Retina (tissue), 1 donor: ENCODE measurements around the gene ERBB4.
"Not testable (repeated sequence)": the region's sequence is repeated elsewhere in the genome, so short reads cannot be mapped to it uniquely, and the experiment has no call there.

Experiments used
- DNase-seq: peaks from one replicate; pipeline ENCODE4 v3.0.0-alpha.2; 2016

ERBB4 gene

DNA sequence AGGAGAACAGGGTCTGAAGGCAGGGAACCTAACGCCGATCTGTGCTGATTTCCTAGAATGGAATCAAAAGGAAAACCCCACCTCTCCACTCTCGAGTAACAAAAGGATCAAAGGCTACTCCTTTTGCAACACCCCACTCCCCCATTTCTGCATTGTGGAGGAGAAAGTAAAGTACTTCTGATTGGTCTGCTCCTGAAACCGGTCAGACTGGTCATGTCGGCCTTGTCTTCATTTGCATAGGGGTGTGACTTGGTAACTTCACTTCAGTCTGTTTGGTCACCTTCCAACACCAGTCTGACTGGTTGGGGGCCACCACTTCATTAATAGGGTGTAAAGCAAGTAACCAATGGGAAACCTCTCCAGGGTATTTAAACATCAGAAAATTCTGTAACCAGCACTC lies 771.9 kb downstream of the ERBB4 start:
- DNase-seq, result no peak

DNA sequence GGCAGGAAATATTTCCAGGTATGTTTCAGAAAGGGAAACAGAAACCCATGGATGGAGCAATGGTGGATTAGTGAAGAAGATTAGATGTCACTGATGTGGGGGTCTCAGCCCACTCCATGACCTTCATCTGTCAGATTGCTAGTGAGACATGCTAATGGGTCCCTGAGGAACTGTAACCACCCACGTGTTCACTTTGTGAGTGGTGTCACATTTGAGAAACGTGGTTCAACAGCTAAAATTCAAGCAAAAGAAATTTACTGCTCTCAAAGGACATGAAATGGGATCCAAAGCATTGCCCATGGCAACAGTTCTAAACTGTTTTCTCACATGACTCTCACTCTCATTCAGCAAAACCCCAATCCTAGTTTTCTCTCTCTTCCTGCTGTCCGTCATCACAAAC lies 776.1 kb downstream of the ERBB4 start:
- DNase-seq, result no peak

DNA sequence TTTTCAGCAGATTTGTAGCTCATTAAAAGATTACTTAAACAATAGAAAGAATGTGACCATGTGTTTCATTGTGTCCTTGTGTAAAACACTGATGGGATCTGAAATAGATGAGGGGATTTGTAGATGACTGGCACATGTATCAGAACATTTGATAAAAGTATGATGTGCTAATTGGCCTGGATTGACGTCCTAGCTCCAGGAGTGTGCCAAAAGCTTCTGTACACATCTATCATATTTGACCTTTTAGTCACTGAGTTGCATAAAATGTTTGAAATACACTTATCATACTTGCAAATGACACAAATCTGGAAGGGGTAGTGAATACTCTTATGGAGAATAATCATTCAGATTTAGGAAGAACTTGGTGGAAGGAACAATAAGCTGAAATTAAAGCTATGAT lies 778.5 kb downstream of the ERBB4 start:
- DNase-seq, result no peak

DNA sequence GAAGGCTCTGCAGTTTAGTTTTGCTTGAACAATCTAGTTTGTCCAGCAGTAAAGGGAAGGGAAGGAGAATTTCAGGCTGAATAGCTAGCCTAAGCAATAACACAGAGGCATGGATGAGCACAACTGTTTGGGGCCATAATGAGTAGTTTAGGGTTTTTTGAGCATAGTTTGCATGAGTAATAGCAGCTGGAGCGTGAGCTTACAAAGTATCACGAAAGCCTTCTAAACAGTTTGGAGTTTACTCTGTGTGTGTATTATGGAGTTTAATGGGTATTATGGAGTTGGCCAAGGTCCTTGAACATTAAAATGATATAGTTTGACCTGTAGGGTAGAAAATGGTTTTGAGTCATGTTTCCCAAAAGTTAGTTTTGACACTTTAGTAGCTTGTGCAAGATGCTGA lies 782.3 kb downstream of the ERBB4 start:
- DNase-seq, result no peak

DNA sequence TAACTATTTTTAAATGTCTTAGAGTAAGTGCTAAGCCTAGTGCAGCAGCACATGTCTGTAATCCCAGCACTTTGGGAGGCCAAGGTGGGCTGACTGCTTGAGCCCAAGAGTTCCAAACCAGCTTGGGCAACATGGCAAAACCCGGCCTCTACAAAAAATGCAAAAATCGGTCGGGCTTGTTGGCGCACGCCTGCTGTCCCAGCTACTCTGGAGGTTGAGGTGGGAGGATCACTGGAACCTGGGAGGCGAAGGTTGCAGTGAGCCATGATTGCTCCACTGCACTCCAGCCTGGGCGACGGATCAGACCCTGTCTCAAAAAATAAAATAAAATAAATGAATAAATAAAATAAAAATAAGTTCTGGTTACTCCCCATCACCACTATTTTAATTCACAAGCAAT lies 783.4 kb downstream of the ERBB4 start:
- no peak for DNase-seq

DNA sequence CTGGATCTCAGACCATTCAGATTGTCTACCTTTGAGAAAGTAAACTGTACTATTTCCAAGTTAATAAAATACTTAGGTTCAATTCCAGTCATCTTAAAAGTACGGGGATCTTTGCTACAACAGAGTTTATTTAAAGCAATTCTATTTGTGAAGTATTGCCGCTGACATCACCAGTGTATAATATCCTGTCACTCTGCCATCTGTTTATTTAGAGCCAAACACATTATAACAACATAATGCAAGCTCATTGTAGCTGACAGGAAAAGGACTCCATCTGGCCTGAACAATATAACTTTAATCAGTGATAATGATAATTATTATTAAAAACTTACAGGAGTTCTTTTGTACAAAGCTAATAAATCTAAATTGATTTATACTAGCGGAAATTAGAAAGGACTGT lies 786.8 kb downstream of the ERBB4 start:
- DNase-seq, result no peak

DNA sequence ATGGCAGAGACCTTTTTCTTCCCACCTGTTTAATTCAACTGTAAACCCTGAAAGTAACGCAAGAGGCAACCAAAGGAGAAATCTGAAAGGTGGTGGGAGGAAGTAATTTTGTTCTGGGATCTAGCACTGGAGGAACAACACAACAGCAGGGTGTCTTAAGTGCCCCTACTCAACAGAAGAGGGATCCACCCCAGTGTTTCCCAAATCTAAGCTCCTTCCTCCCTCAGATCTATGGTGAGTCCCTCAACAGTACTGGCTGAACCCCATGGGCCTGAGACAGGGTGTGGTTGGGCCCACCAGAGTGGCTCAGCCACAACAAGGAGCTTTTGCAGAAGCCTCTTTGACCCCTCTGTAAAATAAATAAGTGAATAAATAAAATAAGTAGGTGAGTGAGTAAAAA lies 790.3 kb downstream of the ERBB4 start:
- DNase-seq, result no peak

DNA sequence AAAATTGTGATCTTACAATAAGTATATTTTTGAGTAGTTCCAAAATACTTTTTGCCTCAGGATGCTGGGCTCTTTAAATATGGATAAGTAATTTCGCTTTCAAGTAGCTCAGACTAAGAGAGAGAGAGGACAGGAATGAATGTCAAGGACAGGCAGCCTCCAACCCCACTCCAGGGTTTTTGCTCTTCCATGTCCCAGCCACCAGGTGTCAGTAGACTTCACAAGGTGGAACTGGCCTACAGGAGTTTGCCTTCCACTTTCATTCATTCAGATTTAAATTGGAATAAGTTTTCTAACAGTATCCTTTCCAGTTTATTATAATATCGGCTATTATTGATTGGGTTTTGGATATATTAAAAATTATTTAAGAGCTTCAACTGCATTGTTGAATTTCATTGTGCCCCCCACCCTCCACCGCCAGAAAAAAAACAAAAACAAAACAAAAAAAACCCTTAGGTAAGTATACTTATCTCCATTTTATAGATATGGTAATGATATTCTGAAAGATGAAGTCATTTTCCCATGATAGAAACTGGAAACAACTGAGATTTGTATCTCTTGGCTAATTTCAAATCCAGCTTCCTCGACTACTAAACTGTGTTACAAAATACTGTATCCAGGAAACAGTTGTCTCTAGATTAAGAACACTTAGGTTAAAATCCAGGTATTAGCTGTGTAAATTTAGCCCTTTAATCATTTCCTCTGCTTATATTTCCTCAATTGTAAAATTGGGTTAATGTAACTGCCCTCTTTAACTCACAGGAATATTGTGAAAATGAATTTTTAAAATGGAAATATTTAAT lies 793.1 kb downstream of the ERBB4 start:
- DNase-seq, result peak; percentile 75

DNA sequence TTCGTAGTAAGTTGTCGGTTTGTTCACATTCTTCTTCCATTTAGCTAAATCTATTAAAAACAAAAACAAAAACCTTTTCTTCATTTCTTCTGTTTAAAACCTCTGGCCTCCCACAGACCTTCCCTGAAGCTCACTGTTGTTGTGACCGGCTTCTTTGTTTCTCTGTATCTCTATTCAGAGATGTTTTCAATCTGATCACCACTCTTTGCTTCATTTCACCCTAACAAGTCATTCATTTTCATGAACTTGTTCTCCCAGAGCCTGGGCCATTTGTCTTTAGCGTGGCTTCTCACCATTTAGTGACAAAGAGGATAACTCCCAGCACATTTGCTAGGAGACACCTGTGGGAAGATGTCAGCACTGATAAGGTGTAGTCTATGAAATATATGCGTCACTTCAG lies 794.2 kb downstream of the ERBB4 start:
- DNase-seq, result peak; percentile 34

DNA sequence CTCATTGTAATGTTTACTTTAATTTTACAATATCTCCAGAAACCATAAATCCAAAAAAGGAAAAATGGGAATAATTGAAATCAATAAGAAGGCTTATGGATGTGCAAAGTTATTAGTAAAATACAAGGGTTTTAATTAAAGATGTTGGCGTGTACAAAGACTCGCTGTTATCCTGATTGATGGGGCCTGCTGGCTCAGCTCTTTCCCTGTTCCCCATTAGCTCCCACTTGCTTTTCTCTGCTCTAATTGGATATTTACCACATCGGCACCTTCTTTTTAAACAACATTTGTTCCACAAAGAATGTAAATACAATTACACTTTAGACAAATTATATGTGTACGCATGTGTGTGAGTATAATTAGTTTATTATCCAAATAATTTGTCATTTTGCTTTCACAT lies 796.6 kb downstream of the ERBB4 start:
- DNase-seq, result no peak

DNA sequence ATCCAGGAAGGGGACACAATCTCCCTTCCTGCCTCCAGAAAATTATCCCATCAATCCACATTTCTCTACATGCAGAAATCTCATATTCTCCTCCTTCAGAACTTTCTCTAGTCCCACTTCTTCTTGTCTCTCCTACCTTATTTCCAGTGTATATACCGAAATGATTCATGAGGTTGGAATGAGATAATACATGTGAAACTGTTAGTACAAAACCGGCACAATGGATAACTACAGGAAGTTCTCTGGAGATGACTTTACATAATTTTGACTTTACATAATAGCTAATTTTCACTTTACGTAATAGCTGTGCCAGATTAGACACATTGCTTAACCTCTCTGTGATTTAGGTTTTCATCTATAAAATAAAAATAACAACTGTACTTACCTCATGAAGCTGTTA lies 801.3 kb downstream of the ERBB4 start:
- no peak for DNase-seq

DNA sequence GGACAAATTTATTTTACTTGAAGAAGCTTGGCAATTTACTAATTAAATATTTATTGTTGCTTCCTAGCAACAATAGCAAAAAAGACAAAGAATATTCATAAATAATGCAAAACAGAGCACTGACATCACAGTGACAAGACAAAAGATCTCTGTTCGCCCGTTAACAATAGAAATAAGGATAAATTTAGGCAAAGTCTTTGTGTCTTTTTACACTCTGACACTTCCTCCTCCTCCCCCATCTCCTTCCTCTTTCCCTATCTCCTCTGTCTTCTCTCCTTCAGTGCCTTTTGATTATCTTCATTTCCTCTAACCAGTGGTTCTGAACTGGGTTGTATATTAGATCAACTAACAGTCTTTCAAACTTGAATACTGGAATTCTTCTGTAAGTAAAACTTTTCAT lies 808.4 kb downstream of the ERBB4 start:
- DNase-seq, result no peak

DNA sequence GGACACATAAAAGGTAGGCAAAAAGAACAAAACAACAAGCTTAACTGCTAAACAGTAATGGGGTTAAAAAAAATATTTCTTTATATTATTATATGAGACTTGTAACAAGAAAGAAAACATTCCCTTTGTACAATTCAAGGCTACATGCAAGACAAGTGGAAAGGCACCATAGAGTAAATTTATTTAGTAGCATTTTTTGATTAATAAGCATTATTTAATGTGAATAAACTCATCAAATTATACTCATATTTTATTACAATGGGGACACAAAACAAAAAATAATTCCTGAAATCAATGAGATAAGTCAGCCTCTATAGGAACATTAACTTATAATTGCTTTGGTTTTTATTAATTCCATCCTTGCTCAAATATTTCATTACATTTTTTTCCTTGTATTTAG lies 809.2 kb downstream of the ERBB4 start:
- DNase-seq, result no peak

DNA sequence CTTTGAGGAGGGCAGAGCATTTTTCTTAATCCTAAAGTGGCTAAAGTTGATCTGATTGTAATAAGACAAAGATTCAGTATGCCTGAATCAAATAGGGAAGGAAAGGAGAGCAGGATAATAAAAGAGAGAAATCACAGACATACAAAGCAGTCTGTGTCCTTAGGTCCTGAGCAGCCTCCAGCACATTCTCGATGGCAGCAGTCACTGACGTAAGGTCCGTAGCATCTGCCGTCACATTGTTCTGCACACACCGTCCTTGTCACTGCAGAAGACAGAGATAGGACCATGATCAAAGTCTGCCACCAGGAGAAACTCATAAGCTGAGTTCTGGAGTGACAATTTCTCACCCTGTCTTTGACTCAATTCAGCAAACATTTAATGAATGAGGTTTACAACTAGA lies 813.7 kb downstream of the ERBB4 start:
- no peak for DNase-seq

DNA sequence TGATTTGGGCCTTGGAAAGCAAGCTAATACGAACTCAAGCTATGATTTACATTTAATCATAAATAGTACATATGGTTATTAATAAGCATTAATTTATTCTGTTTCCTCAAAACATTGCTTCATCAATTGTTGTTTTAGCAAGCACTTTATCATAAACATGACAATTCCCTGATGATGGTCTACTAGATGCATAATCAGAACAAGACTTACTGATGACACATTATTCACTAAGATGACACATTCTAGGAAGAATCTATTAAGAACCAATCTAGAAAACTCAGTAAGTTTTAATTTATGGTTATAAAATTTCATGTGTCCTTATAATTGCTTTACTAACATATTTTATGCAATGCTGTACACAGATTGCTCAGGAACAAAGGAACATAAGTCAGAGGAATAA lies 815.2 kb downstream of the ERBB4 start:
- DNase-seq, result no peak

DNA sequence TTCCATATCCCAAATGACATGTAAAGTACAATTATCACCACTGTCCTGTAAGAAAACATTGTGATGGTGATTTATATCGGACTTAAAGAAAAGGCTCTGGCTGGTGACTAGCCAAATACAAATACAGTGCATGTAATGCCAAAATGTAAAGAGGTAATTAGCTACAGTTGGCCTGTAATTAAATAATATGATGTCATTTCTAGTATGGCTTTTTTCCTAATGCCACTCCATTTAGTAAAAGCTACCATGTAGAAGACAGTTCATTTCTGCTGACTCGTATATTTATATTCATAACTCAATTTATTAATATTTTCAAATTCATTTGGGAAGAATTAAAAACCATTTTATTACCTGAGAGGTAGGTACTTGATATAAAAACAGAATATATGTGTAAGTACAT lies 815.7 kb downstream of the ERBB4 start:
- no peak for DNase-seq

DNA sequence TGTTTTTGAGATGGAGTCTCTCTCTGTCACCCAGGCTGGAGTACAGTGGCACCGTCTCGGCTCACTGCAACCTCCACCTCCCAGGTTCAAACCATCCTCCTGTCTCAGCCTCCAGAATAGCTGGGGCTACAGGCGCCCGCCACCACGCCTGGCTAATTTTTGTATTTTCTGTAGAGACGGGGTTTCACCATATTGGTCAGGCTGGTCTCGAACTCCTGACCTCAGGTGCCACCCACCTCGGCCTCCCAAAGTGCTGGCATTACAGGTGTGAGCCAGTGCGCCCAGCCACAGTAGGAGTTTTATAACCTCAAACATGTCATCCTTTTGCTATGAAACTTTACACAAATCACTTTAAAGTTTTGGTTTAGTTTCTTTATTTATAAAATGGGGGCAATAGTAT lies 816.7 kb downstream of the ERBB4 start:
- DNase-seq, result not testable (repeated sequence)

DNA sequence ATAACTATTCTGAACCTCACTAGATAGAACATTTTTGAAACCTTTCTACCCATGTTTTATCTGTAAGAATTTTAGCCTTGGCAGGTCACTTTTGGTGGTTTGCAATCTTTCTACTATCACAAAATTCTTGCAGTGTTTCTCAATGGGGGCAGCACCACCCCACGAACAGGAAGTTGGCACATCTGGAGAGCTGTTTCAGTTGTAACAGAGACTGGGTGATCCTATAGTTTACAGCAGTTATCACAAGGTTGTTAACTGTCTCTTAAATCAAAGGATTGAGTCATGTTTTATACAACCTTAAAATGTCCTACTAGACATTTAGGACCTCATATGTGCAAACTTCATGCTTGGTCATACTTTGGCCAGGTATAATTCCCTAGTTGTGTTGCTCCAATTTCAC lies 829.2 kb downstream of the ERBB4 start:
- no peak for DNase-seq

DNA sequence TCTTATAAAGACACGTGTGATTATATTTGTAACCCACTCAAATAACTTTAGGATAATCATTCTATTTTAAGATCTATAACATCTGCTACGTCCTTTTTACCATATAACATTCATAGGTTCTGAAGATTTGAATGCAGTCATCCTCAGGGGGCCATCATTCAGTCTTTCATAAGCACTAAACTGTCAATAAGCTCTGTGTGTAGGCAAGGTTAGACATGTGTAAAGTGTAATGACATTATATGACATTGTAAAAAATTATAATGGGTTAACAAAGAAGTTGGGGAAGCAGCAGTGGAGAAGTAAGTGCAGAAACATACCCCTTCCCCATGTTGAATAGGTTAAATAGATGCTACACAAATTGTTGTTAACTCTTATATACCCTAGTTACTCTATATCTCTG lies 845.9 kb downstream of the ERBB4 start:
- DNase-seq, result no peak

DNA sequence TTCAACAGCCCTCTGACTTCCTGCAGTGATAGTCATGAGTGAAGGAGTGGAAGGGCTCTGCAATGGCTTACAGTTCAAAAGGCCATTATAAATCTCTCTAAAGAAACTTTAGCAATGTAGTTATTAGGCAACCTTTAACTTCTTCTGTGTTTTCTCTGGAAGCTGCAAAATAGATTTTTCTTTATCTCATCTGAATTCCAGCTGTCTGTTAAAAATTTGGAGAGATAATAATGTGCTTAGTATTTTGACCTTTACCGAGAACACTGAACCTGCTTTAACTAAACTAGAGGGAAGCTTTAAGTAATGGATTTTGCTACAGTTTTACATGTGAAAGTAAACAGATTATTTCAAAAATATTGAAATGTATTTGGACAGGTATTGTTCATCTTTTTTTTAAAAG lies 847.9 kb downstream of the ERBB4 start:
- no peak for DNase-seq

DNA sequence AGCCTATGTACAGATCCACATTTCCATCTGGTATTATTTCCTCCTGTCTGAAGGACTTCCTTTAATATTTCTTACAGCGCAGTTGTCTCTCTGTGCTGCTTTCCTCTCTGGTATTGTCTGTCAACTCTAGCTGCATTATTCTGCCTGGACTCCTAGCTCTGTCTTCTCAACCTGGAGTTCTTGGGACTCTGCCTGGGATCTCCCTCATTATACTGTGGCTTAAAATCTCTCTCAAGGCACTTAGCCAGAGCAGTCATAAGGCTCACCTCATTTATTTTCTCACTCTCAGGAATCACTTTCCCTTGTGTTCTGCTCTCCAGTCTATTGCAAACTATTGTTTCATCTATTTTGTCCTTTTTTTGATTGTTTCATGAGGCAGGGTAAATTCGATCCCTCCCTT lies 850.4 kb downstream of the ERBB4 start:
- no peak for DNase-seq

DNA sequence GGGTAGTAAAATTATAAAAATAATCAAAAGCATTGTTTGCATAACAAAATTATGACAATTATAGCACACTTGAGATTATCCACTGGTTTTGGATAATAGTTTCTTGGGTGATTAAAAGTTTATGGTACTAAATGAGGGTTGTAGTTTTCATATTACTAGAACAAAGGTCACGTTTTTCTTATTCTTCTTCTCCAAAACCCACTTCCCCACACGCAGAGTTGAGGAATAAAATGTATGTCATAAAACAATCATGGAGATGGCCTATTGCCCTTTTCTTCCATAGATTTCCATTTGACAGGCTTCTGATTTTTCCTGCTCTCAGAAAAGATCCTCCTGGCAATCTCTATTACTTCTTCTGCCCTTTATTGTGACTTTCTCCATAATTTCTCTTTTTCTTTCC lies 863.9 kb downstream of the ERBB4 start:
- no peak for DNase-seq

DNA sequence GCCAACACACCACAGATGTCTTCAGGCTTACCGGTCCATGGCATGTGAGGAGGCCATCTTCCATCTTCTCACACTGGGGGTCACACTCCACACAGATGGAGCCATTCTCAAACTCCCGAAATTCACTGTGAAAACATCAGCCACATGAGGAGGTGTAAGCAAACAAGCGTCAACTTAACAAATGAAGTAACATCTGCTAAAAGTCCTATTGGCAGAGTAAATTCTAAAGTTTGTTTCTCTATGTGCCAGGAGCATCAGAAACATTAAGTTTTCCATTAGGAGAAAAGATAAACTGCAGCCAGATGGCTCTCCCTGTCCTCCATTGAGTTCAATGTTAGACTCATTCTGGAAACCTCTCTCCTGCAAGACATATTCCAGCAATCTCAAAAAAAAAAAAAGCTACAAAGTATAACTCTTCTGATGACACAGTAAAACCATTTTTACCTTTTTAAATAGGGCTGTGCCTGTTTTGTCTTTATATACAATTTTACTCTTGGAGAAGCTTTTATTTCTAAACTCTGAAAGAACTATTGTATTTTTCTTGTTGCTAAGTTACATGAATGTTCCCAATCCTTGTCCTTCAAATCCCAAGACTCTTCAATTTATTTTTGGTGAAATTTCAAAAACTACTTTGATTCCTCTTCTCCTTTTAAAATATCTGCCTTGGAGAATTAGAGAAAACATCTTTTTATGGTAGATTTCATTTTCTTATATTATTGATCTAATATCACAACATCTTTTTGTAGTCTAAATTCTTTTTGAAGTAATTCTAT lies 865.3 kb downstream of the ERBB4 start:
- DNase-seq, result no peak

DNA sequence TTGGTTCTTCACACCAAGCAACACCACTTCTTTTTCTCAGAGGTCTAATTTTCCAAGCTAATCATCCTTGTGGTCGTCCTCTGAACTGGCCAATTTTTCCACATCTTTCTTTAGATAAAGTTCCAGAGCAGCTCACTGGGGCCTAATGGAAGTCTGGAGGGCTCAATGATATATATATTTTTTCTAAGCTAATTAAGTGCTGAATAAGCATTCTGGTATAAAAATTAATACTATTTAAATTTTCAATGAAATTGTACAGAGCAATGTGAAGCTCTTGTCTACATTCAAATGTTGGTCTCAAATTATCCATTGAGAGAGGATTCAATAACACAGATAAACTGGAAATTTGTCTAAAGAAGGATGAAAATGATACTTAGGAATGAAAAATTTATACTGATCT lies 866.6 kb downstream of the ERBB4 start:
- no peak for DNase-seq

DNA sequence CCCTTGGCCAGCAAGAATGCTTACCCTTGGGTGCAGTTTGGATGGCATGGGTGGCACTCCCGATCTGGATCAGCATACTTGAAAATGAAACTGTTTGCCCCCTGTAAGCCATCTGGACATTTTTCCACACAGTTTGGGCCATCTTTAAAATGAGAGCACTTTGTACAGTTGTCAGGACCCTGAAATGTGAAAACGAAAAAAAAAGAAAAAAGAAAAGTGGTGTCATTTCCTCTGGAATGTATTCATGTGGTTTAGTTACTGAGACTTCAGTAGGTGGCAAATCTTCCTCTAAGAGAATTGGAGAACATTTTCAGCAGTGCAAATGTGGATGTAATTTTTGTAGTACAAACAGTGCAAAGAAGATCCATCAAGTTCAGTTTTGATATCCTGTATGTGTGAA lies 873.3 kb downstream of the ERBB4 start:
- no peak for DNase-seq
